ENCODE results near the gene SLC44A2.

SLC44A2 gene

DNA sequence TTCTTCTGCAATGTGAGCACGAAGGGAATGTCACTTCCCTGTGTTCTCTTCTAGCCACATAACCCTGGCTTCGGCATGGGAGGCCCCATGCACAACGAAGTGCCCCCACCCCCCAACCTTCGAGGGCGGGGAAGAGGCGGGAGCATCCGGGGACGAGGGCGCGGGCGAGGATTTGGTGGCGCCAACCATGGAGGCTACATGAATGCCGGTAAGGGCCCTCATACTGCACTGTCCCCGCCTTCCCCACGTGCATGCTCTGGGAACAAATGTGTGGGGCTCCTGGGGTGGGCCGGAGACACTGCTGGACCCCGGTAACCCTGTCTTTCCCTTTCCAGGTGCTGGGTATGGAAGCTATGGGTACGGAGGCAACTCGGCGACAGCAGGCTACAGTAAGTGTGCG, 58.2 kb downstream of the SLC44A2 start:
- no peak for DNase-seq

DNA sequence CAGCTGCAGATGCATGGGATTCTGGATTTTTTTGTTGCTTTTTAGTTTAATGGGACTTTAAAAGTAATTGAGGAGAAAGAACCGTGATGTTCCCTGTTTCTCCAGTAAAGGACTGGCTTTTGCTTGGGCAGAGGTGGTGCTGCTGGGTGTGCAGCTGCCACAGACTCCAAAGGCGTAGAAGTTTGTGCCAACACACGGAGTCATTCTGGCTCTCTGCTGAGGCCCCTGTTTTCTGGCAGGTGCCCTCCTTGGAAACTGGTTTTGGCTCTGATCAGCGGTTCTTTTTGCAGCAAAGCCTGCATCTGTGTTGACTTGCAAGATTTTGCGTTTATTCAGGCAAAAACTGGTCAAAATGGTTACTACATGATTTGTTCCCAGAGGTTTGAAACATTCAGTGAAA, 59.9 kb downstream of the SLC44A2 start:
- DNase-seq = no peak

DNA sequence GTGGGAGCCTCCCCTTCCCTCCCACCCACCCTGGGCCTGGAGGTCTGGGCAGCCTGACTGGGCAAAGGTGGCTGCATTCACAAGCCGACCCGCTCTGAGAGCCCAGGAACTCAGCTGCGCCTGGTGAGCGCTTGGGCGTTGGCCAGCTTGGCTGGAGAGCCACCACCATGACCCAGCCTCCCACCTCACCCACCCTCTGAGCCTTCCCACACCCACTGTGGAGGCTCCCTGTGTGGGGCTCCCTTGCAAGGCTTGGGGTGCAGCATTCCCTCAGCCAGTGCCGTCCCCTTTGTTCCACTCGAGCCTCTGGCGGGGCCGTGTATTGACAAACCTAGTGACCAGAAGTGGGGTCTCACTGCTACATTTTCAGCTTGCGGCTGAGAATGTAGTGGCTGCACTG, 60.8 kb downstream of the SLC44A2 start:
- no peak for DNase-seq

DNA sequence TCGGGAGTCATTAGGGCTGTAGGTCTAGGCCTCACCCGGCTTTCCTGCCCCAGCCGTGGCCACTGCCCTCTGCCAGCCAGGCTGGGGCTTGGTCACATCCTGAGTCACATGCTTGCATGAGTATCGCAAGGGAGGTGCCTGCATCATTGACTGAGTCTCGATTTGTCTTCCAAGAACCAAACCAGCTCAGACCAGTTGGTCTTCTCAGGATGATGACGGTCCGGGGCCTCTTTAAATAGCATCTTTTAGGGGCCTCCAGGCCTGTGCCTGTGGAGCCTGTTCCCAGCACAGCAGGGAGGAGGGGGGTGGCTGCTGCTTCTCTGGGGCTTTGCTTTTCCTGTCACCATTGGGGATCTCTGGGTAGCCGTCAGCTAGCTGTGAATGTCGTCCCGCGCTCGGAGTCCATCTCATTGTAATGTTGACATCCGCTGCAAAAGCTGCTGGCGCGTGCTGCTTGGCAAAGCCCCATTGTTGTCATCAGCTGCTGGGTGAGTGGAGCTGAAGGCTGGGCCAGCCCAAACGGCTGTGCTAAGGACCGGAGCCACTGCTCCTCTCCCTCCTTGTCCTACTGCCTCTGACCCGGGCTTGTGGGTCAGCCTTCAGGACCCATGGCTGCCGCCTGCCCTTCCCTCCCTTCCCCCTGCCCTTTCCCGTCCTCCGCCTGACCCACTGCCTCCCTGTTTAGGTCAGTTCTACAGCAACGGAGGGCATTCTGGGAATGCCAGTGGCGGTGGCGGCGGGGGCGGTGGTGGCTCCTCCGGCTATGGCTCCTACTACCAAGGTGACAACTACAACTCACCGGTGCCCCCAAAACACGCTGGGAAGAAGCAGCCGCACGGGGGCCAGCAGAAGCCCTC, 61.5 kb downstream of the SLC44A2 start:
- DNase-seq = no peak

DNA sequence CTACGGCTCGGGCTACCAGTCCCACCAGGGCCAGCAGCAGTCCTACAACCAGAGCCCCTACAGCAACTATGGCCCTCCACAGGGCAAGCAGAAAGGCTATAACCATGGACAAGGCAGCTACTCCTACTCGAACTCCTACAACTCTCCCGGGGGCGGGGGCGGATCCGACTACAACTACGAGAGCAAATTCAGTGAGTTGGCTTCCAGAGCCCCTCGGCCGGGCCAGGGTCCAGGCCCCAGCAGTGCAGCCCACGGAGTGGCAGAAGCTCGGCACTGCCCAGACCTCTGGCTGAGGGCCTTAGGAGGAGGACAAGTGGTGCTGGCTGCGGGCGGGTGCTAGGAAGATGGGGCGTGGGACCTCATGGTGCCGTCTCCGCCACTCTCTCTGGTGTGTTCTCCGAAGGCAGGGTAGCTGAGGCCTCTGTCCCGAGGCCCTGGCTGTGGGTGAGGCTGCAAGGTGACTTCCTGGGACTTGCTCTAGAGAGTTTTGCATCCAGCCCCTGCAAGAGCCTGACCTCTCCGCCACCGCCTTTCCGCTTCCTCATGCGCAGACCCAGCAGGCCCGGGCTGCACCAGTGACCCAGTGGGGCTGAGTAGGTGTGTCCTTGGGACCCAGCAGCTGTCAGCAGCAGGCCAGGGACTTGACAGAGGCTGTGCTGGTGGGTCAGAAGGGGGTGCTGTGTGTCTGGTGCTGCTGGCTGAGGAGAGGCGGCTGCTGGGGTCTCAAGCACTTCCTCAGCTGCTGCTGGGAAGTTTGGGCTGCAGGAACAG, 62.4 kb downstream of the SLC44A2 start:
- DNase-seq = no peak

DNA sequence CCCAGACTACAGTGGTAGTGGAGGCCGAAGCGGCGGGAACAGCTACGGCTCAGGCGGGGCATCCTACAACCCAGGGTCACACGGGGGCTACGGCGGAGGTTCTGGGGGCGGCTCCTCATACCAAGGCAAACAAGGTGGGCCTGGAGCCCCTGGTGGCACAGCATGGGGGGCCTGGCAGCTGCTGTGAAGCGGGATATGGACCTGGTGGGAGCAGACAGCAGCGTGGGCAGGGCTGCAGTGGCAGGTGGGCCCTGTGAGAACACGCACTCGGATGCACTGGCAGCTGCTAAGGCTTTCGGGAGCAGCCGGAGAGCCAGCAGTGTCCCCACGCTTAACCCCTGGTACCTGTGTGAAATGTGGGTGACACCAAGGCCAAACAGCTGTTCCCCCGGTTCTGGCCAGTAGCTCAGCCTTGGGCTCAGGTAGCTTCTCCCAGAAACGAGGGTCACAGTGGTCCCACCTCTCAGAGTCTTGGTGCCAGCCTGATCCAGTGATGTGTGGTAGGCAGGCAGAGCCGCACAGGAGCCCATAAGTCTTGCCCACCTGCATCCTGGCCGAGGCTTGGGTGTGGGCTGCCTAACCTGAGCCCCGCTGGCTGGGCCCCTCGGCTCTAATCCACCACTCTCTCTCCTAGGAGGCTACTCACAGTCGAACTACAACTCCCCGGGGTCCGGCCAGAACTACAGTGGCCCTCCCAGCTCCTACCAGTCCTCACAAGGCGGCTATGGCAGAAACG, 63.4 kb downstream of the SLC44A2 start:
- DNase-seq = no peak

DNA sequence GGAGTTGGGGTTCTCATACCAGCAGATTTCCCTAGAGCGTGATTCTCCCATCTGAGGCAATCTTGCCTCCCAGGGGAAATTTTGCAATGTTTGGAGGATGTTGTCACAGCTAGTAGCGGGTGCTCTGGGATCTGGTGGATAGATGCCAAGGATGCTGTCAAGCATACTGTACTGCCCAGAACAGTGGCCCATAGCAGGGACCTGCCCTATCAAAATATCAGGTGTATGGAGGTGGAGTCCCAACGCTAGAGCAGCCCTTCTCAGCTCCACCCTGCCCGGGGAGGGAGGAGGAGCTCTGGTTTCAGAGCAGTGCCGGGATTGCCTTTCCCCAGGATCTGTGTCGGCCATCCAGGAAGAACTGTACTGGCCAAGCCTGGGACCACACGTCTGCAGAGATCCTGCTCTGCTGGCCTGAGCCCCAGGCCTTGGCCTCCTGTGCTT, 65.0 kb downstream of the SLC44A2 start:
- no peak for DNase-seq

DNA sequence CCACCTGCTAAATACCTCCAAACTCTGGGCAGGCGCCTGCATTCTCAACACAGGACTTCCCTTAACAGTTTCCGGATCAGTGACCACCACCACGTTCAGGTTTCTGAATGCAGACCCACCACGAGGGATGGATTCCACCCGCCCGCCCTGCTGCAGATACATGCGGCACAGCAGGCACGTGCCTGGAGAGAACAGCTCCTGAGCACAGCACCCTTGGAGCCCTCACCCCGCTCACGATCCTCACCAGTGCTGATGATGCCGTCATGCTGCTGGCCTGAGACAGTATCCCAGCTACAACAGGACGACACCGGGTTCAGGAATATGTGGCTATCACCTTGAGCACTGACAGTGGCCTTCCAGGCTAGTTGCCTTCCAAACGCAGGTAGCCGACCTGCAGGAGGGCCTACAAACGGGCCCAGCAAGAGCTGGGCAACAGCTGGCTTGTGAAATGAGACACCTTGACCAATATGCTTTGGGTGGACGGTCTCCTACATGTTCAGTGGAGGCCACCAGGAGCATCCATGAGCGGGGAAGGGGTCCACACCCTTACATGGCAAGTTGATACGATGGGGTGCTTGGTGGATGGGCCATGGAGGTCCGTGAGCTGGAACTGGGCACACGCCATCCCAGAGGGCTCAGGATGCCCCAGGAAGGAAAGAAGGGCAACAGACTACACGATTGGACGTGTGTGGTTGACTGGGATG, 66.0 kb downstream of the SLC44A2 start:
- DNase-seq = no peak

DNA sequence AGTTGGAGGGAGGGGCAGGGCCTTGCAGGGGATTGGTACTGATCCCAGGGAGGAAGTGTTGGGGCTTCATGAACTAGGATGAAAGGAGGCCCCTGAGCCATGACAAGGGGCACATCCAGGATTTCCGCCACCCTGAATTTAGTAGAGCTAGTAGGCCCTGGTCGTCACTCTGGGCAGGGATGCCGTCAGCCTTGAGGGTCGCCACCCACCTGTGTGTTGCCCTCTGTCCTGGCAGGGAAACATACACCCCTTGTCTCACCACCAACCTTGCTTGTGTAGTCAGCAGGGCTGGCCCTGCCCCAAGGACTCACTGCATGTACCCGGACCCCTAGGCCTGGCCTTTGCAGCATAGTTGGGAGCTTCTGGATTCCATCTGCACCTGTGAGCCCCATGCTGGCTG, 66.5 kb downstream of the SLC44A2 start:
- no peak for DNase-seq

DNA sequence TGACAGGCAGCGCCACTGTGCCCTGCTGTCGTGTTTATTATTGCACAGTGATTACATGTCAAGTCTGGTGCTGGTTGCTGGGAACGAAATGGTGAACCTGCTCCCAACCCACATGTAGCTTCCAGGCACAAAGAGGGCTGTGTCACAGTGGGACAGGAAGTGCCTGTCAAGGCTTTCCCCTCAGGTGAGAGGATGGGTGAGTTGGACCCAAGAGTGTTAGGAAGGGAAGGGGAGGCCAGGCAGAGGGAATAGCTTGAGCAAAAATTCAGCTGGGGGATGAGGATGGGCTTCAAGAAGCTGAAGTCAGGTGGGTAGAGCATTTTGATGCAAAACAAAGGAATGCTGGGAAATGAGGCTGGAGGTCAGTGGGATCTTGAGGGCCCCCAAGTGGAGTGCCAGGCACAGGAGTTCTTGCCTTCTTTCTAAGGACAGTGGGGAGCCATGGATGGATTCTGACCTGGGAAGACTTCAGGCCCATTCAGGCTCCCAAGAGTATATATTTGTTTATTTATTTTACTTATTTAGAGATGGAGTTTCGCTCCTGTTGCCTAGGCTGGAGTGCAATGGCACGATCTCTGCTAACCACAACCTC, 67.4 kb downstream of the SLC44A2 start:
- DNase-seq = no peak

Measured in NCI-H1417 (cell line).